GM19035 (cell line): Measurements from ENCODE around the gene NINL.

Experiments
- ATAC-seq: cut with Tn5 transposase; IDR thresholded peaks from one replicate; pipeline ENCODE4 v1.9.1; 2021; ENCODE audit not compliant: unreplicated experiment

The NINL gene

GRCh38 chr20:25421102-25421501 is 164.2 kb downstream of the NINL start:
- no peak for ATAC-seq

GRCh38 chr20:25418776-25419175 is 166.6 kb downstream of the NINL start:
- ATAC-seq = no peak

GRCh38 chr20:25408890-25409289 is 176.4 kb downstream of the NINL start:
- no peak for ATAC-seq

GRCh38 chr20:25408170-25408547 is 177.2 kb downstream of the NINL start:
- ATAC-seq = no peak

- peak; percentile 91 for ATAC-seq
Measured at GRCh38 chr20:25407311-25408169, 177.8 kb downstream of the NINL start, which contains the start of gene GINS1. Gene GINS1 (plus strand): TSS chr20:25407673. CDS start chr20:25407821, 148 bp downstream.
